Endometrium (tissue), 2 donors: ENCODE measurements around the gene PRR35.

Experiments used
- FAIRE-seq: peaks from 2 replicates; lab custom pipeline; 2012; peaks lifted over from hg19 to GRCh38; lab: Jason Lieb, UNC
- donor health status: control.
- donor health status: control.

PRR35 gene

DNA sequence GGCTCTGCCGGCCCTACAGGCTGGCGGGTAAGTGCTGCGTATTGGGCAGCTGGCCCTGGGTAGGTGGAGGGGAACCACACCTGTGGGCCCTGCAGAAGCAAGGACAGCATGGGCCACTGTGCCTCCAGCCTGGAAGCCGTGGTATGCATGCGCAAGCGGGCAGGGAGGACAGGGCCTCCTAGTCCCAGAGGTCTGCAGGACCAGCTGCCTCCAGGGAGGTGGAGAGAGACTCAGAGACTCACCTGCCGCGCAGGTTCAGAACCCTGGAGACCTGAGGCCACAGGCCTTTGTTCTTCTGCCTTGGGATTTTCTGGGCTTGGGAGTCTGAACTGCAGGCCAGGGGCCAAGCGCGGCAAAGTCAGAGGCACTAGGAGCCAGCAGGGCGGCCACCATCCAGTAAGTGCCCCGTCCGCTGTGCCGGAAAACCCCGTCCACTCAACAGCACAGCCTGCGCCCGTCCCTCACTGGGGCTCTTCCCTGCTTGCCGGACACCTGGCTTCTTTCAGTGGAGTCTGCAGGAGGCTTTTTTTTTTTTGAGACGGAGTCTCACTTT lies 20.8 kb downstream of the PRR35 start:
- FAIRE-seq, result no peak

DNA sequence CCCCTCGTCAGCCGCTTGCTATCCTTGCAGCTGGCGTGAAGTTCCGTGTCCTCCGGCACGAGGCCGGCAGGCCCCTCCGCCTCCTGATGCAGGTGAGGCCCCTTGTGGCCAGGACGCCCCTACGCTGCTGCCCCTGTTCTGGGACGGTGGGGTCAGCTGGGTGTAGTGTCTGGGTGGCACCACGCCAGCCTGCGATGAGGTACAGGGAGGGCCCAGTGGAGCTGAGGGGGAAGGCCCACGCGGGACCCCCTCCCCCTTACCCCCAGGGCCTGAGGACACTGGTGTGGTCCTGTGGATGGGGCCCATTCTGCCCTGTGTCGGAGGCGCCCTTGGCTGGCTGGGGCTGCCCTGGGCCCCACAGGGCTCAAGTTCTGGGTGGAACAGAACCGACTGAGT lies 22.0 kb downstream of the PRR35 start:
- no peak for FAIRE-seq

DNA sequence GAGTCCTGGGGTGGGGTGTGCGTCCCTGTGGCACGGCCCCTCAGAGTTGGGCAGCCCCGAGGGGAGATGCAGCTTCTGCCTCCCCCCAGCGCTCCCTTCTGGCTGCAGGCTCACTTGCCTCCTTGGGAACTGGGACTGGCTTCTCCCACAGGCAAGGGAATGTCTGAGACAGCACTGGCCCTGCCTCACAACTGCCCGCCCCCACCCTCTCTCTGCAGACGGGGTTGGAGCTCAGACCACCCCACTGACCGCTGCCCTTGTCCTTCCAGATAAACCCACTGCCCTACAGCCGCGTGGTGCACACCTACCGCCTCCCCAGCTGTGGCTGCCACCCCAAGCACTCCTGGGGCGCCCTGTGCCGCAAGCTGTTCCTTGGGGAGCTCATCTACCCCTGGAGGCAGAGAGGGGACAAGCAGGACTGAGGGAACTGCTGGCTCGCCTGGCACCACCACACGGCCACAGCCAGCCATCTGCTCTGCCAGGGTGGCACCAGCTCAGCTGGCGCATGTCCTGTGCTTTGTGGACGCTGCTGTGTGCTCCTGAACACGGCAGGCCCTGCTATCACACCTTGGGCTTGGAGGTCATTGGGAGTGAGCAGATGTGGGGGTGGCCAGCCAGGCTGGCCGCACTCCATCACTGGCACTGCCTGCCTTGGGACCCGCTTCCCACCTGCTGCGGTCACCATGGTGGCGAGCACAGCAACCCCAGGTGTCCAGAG lies 22.6 kb downstream of the PRR35 start:
- no peak for FAIRE-seq

DNA sequence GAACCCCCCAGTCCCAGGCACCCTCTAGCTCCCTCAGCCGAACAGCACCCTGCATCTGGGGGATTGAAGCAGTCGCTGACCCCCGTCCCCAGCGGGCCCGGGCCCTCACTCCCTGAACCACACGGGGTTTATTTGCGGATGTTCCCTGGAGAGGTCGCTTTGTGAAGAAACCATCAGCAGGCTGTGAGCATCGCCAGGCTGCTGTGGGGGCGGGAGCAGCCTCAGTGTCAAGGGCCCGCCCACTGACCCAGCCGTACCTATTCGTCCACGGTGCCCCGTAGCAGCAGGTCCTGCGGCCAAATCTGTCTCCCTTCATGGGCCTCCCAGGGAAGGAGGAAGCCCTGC lies 23.2 kb downstream of the PRR35 start:
- FAIRE-seq, result no peak

DNA sequence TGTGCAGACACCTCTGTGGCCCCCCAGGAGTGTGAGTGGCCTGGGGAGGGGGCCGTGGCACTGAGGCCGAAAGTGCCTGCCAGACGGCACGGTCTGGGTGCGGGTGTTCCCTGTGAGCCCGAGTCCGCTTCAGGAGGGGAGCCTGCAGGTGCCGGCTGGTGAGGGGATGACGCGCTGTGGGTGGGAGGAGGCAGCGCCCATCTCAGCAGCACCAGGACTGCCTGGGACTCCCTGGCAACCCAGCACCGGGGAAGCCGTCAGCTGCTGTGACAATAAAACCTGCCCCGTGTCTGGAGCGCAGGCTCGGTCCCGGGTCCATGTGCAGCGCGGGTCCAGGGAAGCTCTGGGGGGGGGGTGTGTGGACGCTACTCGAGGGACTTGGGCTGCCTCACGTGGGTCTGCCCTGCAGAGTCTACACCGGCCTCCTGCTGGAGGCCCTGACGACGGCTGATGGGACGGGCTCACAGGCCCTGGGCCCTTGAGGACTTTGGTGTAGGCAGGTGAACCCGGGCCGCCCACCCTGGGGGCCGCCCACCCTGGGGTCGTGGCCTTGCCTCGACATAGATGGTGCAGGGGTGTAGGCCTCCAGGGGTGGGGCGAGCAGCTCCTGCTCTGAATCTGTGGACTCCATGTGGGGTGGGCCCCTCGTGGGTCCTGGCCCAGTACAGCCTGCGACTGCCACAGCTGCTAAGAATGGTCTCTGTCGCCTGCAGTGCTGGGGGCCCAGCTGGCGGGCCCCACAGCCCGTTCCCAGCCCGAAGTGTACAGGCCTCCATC lies 23.8 kb downstream of the PRR35 start:
- FAIRE-seq, result no peak

DNA sequence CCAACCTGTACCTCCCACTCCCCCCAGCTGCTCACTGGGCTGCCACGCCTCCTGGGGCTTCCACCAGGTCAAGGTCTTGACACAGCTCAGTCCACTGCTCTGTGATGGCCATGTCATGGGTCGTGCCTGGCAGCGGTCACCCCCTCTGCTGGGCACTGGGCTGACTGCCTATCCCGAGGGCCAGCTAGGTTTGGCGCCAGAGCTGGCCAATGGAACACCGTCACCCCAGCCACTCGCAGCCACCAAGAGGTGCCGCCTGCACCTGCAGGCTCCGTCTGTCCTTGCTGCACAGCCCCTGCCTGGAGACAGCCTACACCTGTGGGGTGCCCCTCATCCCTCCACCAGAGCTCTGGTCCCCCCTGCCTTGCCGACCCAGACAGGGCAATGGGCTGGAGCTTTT lies 25.2 kb downstream of the PRR35 start:
- FAIRE-seq, result no peak

DNA sequence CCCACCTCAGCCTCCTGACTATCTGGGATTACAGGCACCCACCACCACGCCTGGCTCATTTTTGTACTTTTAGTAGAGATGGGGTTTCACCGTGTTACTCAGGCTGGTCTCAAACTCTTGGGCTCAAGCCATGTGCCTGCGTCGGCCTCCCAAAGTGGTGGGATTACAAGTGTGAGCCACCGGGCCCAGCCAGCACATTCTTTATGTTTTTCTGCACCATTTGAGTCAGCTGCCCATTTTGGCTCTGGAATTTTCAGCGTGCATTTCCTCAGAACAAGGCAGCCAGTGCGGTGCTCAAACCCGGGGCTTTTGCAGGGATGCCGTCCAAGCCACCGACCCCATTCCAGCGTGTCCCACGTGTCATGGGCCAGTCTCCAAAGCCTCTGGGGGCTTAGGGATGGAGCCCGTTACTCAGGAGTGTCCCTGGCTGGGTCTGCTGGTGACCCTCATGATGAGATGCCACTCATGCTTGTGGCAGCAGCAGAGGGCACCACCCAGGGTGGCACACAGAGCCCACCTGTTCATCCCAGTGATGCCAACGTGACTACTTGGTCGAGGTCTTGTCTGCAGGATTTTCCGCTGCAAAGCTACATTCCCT lies 26.0 kb downstream of the PRR35 start:
- no peak for FAIRE-seq

DNA sequence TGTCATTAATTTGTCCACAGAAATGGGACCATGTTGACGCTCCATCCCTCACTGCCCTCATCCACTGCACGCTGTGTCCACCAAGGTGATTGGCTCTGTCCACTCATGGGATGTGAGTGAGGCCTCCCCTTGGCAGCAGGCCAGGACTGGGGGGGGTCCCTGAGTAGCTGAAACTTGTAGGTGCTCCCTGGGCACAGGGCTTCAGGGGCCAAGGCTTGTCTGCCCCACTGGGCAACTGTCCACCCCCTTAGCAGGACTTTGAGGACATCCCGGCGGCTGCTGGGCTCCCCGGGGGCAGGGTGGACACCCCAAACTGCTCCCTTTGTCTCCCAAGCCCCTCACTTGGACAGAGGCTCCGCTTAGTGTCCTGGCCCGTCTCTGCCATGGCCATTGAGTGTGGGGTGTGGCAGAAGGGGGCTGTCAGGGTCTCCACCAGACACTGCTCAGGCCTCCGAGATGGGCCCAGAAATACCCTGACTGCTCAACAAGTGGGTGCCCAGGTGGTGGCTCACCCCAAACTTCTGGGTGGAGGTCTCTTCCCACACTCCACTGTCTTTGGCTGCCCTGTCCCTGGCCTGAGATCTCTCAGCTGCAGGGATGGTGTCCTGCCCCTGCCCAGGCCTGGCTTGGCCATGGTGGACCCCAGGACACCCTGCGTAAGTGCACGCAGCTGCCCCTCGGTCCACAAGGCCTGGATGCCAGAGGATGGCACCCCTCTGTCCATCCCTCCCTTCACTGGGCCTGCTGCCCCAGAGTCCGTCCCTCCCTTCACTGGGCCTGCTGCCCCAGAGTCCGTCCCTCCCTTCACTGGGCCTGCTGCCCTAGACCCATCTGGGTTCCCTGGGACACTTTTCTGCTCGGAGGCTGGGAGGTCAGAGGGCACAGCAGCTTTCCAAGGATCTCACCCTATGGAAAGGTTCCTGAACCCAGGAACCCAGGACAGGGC lies 26.7 kb downstream of the PRR35 start:
- no peak for FAIRE-seq

DNA sequence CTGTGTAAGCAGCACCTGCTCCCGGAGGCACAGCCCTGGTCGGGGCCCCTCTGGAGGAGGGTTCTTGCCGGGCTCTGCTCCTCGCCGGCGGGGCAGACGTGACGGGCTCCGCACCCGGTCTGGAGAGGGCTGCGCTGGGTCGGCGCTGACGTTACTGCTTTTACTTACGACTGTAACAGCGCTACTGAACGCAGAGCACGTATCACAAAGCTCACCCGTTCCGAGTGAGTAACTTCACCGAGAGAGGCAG lies 28.4 kb downstream of the PRR35 start:
- FAIRE-seq, result no peak

DNA sequence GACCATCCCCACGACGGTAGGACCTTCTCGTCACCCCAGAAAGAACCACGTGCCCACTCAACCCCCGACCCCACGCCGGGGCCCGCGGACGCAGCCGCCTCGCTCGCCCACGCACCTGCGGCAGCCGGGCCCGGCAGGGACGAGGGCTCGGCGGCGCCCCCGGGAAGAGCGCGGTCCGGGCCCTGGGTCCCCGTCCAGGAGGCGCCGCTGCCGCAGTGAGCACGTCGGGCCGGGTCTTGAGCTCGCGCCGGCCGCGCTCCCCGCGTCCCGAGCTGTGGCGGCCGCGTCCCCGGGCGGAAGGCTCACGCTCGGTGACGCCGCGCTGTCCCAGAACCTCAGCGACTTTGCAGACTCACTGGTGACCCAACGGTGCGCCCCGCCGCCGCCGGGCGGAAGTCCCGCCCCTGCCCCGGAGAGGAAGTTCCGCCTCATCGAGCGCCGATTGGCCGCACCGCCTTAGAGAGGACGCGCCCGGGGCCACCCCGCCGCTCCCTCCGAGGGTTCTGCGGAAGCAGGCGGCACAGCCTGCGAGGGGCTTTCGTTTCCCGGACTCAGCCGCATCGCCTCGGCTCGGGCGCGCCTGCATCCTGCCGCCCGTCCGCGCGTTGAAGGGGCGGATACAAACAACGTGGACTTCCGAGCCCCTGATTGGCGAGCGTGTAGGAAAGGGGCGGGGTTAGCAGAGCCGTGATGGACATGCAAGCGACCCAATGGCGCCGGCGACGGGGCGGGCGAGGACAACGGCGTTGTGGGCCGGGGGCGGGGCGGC lies 28.9 kb downstream of the PRR35 start:
- FAIRE-seq, result no peak

DNA sequence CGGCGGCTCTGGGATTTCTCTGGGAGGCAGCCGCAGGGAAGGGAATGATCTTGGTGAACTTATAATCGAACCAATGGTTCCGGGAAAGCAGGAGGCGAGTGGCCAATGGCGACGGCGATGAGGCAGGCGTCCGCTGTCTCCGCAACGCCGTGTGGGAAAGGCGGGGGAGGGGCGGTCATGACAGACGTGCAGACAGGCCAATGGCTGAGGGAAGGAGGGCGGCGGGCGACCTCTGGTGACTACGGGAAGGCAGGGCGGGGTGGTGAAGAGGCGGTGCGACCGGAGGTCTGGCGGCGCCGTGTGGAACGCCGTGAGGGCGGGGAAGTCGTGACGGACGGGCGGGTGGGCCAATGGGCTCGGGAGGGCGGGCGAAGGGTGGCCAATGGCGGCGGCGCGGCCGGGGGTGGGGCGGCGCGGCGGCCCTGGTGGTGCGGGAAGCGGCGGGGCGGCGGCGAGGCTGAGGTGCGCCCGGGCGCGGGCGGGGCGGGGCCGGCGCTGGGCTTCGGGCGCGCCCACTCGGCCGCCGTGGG lies 29.5 kb downstream of the PRR35 start, which contains the start of gene RAB40C:
RAB40C (plus strand) TSS at position 409 of the 530 bp plus-strand sequence. CDS start 226 bp downstream, outside the sequence.
- FAIRE-seq, result no peak

DNA sequence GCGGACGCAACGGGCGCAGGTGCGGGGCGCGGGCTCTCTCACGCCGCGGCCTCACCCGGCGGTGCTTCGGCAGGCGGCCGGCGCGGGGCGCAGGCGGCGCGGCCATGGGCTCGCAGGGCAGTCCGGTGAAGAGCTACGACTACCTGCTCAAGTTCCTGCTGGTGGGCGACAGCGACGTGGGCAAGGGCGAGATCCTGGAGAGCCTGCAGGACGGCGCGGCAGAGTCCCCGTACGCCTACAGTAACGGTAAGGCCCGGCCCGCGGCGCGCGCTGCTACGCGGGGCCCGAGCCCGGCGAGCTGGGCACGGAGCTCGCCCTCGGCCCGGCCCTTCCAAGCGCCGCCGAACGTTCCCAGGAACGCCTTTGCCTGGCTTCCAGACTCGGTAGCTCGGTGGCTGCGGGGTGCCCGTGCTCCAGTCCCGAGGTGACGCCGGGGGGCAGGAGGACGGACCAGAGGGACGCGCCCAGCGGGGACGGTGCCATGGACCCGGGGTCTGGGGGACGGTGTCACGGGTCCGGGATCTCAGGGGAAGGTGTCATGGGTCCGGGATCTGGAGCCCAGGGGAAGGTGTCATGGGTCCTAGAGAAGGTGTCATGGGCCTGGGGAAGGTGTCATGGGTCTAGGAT lies 30.1 kb downstream of the PRR35 start:
- no peak for FAIRE-seq

DNA sequence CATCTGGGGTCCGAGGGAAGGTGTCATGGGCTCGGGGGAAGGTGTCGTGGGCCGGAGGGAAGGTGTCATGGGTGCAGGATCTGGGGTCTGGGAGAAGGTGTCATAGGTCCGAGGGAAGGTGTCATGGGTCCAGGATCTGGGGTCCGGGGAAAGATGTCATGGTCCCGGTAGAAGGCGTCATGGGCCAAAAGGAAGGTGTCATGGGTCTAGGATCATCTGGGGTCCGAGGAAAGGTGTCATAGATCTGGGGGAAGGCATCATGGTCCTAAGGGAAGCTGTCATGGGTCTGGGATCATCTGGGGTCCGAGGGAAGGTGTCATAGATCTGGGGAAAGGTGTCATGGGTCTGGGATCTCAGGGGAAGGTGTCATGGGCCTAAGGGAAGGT lies 30.6 kb downstream of the PRR35 start:
- FAIRE-seq, result no peak

DNA sequence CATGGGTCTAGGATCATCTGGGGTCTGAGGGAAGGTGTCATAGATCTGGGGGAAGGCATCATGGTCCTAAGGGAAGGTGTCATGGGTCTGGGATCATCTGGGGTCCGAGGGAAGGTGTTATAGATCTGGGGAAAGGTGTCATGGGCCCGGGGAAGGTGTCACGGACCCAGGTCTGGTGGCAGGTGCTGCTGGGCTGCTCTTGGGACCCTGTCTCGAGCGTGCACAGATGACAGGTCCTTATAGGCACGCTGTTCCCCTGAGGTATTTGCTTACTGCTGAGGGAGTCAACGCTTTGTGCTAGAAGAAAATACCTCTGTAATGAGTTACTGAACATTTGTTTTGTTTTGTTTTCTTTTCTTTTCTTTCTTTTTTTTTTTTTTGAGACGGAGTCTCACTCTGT lies 31.0 kb downstream of the PRR35 start:
- FAIRE-seq, result no peak

DNA sequence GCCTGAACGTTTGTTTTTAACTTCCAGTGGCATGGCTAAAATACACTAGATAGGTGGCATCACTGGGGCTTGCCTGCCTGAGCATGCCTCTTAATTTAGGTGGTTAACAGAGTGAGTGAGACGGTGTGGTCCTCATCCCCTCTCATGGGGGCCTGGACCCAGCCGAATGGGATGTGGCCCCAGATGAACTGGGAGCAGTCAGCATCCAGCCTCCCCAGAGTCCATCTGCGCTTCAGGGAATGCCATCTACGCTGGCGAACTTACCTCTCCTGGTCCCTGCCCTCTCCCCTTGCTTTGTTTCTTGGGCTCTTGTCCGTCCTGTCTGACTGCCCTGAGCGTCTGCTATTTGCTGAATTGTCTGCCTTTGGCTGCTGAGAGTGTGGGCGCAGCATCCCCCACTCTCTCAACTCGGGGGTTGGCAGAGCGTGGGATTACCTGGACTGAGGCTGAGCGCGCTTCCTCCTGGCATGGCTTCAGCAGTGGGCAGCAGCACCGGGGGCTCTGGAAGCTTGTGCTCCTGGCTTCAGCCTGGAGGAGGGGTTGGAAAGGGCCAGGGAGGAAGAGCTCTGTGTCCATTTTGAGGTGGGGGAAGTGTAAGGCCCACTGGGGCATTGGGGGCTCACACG lies 31.8 kb downstream of the PRR35 start:
- FAIRE-seq, result no peak

DNA sequence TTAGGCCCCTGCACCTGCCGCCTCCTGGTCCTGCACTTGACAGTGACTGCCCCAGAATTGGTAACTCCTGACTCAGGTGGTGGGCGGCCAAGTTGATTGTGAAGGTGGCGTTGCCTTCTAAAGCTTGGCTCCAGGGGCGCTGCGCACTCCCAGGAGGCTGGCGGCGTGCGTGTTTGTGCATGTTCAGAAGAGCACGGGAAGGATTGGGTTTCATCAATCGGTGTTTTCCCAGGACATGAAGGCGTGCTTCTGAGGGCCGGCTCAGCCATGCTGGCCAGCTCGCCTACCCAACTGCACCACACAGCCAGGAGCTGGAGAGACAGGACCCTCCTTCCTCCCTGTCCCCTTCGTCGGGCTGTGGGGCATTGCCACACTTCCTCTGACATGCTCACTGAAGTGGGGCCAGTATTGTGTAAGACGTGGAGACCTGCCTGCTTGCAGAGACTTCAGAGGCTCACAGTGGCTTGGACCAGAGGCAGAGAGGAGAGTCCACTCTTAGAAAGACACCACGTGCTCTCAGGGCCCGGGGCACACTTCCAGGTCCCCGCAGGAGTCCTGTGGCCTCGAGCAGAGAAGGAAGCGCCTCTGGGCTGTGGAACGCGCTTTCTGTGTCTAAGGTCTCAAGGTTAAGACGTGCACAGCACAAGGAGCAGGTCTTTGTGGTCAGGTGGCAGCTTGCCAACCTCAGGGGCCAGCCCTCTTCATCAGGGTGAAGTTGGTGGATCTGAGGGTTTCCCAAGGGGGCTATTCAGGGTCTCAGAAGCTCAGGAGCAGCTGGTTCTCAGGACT lies 32.5 kb downstream of the PRR35 start:
- FAIRE-seq, result no peak

DNA sequence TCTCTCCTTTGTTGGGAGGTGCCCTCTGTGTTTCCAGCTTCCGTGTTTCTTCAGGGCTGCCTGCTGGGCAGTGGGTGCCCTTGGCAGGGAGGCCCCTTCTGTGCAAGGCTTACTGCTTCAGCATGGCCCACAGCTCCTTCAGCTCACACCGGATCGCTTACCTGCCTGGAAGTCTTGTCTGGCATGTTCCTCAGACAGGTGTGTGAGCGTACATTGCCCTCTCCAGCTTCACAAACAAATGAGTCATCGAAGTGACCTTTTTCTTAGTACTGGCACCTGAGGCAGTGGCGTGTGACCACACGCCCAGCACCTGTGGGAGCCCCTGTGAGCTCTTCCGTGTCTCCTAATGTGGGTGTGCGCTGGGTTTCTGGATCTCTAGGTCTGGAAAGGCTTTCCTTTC lies 33.2 kb downstream of the PRR35 start:
- FAIRE-seq, result no peak

DNA sequence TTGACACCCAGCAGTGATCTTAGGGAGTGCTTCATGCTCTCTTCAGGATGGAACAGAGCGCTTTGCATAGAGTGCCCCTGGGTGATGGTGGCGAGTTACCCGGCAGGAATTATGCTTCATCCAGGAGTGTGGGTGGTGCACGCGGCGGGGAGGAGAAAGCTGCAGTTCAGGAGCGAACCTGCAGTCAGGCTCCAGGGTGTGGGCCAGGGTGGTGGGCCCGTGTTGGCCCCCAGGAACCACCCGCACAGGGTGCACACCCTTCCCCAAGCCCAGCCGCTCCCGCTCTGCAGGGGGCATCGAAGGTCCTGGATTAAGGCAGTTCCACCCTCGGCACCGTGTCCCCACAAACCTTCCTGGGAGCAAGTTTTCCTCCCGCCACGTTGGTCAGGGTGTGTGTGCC lies 33.6 kb downstream of the PRR35 start:
- FAIRE-seq, result no peak

DNA sequence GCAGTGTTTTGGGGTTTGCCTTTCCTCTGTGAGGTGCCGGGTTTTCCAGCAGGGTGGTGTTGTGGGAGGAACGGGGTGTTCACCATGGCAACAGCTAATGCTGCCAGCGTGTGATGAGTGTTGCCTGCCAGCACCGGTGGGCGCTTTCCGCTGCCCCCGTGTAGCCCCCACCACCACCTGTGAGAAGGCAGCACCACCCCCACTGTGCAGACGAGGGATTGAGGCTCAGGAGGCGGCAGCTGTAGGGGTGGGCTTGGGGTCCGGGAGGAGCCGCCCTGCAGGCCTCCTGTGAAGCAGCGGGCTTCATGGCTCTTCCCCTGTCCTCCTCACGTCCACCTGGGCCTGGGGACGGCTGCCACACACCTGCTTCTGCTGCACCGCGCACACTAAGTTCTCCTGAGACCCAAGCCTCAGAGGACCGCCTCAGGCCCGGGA lies 34.9 kb downstream of the PRR35 start:
- no peak for FAIRE-seq
